Glomerular endothelial cell (primary cell): ENCODE data around the gene KDELR1. TPM values are rescaled to one million over a fixed set of nuclear protein-coding genes. Genes with fewer than 3 reads are reported as not detected.
A peak's percentile ranks its signal among the peaks of the same experiment; 100 is the strongest.

Experiments
- DNase-seq: peaks from one replicate; pipeline ENCODE4 v3.0.0-alpha.2; 2011; ENCODE audit warnings: low read depth, low spot score; ENCODE audit errors: extremely low read depth
- total RNA-seq: library from RNA; depleted of rRNA; stranded (reverse); fragments of >200 nt; gene quantifications from 2 replicates; pipeline ENCODE4 v1.2.3, GENCODE V29; 2015

The KDELR1 gene
- total RNA-seq, 1 donor from 2014 or later, result 177 TPM

- no peak for DNase-seq
Observed at GRCh38 chr19:48342841-48343540, 48.4 kb downstream of the KDELR1 start.

- no peak for DNase-seq
Observed at GRCh38 chr19:48342414-48342738, 49.0 kb downstream of the KDELR1 start.

GRCh38 chr19:48341515-48342413, 49.6 kb downstream of the KDELR1 start:
- no peak for DNase-seq

GRCh38 chr19:48340995-48341394, 50.4 kb downstream of the KDELR1 start:
- DNase-seq, result no peak

GRCh38 chr19:48338802-48339503, 52.4 kb downstream of the KDELR1 start:
- DNase-seq, result no peak

- DNase-seq, result no peak
Observed at GRCh38 chr19:48338253-48338755, 53.0 kb downstream of the KDELR1 start.

GRCh38 chr19:48333467-48334384, 57.6 kb downstream of the KDELR1 start:
- DNase-seq, result no peak

GRCh38 chr19:48332662-48333466, 58.5 kb downstream of the KDELR1 start:
- peak; percentile 99 for DNase-seq

Other genes starting within 250 kb of the KDELR1 start
- 42.9 and 47.3 TPM in 2 replicates for gene LIG1, start 221.2 kb downstream of the KDELR1 start, total RNA-seq
- gene ZSWIM9, start 220.9 kb downstream of the KDELR1 start, total RNA-seq, result 3.6 and 6.5 TPM in 2 replicates
- 78.5 and 116 TPM in 2 replicates for gene CARD8, start 135.6 kb downstream of the KDELR1 start, total RNA-seq
- 0.23 and 1.2 TPM in 2 replicates for gene ZNF114, start 121.5 kb downstream of the KDELR1 start, total RNA-seq
- gene EMP3, start 66.0 kb downstream of the KDELR1 start, total RNA-seq, result 37.7 and 44.7 TPM in 2 replicates
- gene TMEM143, start 27.6 kb downstream of the KDELR1 start, total RNA-seq, result 5.1 and 6.8 TPM in 2 replicates
- not detected in 2 replicates for gene SYNGR4, start 27.2 kb downstream of the KDELR1 start, total RNA-seq
- 0.53 and 0.76 TPM in 2 replicates for gene GRIN2D, start 2.1 kb upstream of the KDELR1 start, total RNA-seq
- gene GRWD1, start 54.4 kb upstream of the KDELR1 start, total RNA-seq, result 34.2 and 35.7 TPM in 2 replicates
- gene KCNJ14, start 64.0 kb upstream of the KDELR1 start, total RNA-seq, result 0.73 and 1.2 TPM in 2 replicates
- 78.1 and 91.0 TPM in 2 replicates for gene CYTH2, start 77.8 kb upstream of the KDELR1 start, total RNA-seq
- not detected in 2 replicates for gene LMTK3, start 120.3 kb upstream of the KDELR1 start, total RNA-seq
- gene SULT2B1, start 160.6 kb upstream of the KDELR1 start, total RNA-seq, result 0.19 TPM in 1 of 2 replicates, not detected in the other
- not detected in 2 replicates for gene SPACA4, start 215.2 kb upstream of the KDELR1 start, total RNA-seq
- gene FAM83E, start 223.5 kb upstream of the KDELR1 start, total RNA-seq, result not detected in 2 replicates
- 1,686 and 2,007 TPM in 2 replicates for gene RPL18, start 227.6 kb upstream of the KDELR1 start, total RNA-seq
- 8.9 and 21.2 TPM in 2 replicates for gene SPHK2, start 228.0 kb upstream of the KDELR1 start, total RNA-seq
- 2.9 and 4.1 TPM in 2 replicates for gene DBP, start 245.8 kb upstream of the KDELR1 start, total RNA-seq